GM12872 (cell line): ENCODE results near the gene KCNE3.

Source experiments
- TF ChIP-seq, protein P1 (sequence below): IDR thresholded peaks from 3 replicates; pipeline ENCODE4 v1.5.1; 2011; ENCODE audit warnings: low read depth, mild to moderate bottlenecking, low read length, moderate library complexity; ENCODE audit not compliant: insufficient read depth

KCNE3 gene

DNA sequence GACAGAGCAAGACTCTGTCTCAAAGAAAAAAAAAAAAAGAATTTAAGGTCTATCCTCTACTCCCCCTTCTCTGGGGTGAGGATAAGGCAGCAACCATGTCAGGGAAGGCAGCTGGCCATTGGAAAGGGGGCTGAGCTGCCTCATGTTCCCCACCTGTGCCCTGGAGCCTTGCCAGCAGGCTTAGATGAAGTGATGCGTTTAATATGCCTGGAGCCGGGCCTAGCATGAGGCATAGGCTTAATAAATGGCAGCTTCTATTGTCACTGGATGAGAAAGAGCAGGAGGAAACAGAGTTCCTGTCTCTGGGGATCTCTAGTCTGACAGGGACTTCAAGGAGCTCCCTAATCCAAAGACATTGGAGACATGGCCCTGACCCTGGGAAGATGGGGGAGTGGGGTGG lies 3.2 kb upstream of the KCNE3 start:
- TF ChIP-seq, protein P1, sequence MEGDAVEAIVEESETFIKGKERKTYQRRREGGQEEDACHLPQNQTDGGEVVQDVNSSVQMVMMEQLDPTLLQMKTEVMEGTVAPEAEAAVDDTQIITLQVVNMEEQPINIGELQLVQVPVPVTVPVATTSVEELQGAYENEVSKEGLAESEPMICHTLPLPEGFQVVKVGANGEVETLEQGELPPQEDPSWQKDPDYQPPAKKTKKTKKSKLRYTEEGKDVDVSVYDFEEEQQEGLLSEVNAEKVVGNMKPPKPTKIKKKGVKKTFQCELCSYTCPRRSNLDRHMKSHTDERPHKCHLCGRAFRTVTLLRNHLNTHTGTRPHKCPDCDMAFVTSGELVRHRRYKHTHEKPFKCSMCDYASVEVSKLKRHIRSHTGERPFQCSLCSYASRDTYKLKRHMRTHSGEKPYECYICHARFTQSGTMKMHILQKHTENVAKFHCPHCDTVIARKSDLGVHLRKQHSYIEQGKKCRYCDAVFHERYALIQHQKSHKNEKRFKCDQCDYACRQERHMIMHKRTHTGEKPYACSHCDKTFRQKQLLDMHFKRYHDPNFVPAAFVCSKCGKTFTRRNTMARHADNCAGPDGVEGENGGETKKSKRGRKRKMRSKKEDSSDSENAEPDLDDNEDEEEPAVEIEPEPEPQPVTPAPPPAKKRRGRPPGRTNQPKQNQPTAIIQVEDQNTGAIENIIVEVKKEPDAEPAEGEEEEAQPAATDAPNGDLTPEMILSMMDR: no peak

DNA sequence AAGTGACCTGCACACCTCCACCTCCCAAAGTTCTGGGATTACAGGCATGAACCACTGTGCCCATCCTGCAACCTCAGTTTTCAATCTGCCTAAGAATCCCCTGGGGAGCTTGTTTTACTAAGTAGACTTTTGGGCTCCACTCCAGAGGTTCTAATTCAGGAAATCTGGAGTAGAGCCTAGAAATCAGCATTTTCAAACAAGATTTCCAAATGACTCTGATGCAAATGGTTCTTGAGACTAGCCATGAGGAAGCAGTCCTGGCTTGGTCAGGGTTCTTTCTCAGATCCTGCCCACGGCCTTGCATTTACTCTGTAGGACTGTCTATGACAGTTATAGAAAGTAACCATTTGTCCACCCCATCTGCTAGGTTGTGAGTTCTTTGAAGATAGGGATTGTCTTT lies 1.6 kb upstream of the KCNE3 start:
- TF ChIP-seq, protein P1: no peak

DNA sequence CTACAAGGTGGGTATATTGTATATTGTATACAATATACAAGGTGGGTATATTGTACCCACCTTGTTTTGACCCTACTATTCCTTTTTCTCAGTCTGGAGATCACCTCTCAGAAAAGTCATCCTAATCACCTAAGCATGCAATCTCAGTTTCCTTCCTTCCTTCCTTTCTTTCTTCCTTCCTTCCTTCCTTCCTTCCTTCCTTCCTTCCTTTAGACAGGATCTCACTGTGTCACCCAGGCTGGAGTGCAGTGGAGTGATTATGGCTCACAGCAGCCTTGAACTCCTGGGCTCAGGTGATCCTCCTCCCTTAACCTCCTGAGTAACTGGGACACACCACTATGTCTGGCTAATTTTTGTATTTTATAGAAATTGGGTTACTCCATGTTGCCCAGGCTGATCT lies 1.2 kb upstream of the KCNE3 start:
- TF ChIP-seq, protein P1: no peak

DNA sequence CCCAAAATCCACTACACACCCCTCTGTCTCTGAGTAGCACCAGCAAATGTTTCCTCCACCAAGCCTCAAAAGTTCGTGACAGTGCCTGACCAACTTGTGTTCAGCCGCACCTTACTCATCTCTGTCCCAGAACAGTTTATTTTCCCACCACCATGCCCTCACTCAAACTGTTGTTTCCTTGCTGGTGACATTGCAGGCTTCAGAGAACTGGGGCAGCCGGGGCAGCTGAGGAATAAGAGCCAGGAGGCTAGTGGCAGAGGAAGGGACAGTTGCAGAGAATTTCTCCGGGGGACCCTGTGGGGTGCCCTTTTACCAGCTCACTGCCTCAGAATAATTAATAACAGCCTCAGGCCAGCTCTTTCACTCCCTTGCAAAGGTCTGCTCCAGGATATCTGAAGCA lies 709 bp upstream of the KCNE3 start:
- TF ChIP-seq, protein P1: no peak

DNA sequence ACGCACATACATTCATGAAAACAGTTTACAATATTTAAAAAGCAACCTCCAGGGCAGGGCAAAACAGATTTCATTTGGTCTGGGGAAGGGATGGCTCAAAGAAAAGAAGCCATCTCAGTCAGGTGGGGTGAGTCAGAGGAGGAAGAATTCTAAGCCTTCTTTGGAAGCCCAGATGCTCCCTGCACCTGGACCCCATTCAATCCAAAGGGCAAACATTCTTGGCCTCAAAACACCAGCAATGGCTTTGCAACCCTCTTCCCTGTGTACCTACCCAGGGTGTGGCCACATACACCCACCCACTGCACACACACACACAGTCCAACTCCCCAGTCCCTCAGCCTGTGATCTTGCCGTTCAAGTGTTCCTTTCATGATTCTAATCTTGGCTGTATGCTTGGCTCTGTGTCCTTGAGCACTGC lies 2.0 kb downstream of the KCNE3 start:
- TF ChIP-seq, protein P1: no peak

DNA sequence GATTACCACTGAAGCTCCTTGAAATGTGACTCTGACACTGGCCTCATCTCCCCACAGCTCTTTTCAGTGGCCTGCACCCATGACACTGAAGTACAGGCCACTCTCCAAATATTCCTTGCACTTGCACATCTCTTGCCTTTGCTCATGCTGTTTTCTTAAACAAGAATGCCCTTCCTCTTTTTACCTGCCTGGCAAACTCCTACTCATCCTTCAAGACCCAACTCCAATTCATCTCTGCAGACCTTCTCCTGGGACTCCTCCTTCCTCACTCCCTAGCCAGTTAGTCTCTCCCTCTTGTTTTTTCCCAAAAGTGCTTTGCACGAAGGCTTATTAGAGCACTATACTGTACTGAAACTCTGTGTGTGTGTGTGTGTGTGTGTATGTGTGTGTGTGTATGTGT lies 2.6 kb downstream of the KCNE3 start:
- TF ChIP-seq, protein P1: no peak

DNA sequence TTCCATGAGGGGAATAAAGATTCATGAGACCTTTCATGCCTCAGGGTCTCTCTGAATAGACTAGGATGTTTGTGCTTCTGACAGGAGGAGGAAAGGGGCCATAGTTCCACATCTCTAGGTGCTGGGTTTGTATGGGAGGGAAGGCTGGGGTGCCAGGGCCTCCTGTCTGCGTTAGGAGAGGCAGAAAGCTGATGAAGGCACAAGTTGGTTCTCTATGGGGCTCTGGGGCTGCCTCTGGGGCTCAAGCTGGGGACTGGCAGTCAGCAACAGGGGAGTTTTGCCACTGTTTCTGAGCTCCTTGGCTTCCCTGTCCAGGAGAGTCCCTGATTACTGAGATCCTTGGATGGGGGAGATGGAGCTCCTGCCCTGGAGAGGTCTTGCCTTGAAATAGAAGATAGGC lies 4.1 kb downstream of the KCNE3 start:
- TF ChIP-seq, protein P1: no peak

DNA sequence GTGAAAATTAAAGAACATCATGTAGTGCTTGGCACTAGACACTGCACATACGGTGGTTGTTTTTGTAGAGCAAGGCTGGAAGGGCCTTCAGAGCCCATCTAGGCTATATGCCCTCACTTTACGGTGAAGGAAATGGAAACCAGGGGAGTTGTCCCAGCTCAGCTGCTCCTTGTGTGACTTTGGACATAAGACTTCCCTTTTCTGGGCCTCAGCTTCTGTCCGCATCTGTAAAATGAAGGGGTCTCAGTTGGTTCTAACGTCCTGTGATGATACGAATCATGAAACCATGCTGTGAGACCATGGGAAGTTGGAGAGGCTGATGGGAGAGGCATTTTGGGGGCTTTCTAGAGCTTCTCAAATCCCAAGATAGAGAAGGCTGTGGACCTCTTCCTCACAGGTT lies 4.7 kb downstream of the KCNE3 start:
- TF ChIP-seq, protein P1: no peak
